ENCODE results near the gene PHF2.

The PHF2 gene

GRCh38 chr9:93693129-93693528, 116.7 kb downstream of the PHF2 start:
- H3K27me3 ChIP-seq: no peaks in the 10 kb centered on the region

GRCh38 chr9:93697352-93698139, 121.2 kb downstream of the PHF2 start:
- H3K27ac ChIP-seq: no peak overlapping the region; a peak in 1 of 22 replicates
- no peak for TF ChIP-seq Cebpa-rat (IDR thresholded peaks at IDR 0.05)
- peak overlapping the region in 5 of 11 experiments; percentile 75 to 84 (median 82); a peak in 2 of 22 replicates for H3K4me2 ChIP-seq
- no peaks in the 10 kb centered on the region for H4K20me1 ChIP-seq
- no peaks in the 10 kb centered on the region for H3K36me3 ChIP-seq
- no peak overlapping the region for H3K4me3 ChIP-seq
- H3K9ac ChIP-seq: no peak overlapping the region
- H3K9me3 ChIP-seq (replicated peaks in 1 of 11): peaks cover 22 to 48% (median 40%) of the 10 kb centered on the region in 11 experiments
- H3K4me1 ChIP-seq: peaks cover 9 to 30% (median 27%) of the 10 kb centered on the region in 10 experiments
- no peaks in the 10 kb centered on the region for H3K27me3 ChIP-seq

More at GRCh38 chr9:93693129-93693528, 116.7 kb downstream of the PHF2 start:
- H3K27ac ChIP-seq: no peak overlapping the region
- H3K4me3 ChIP-seq: no peak overlapping the region
- no peaks in the 10 kb centered on the region for H4K20me1 ChIP-seq
- H3K9me3 ChIP-seq (replicated peaks in 1 of 11): peaks cover 36 to 57% (median 49%) of the 10 kb centered on the region in 11 experiments
- H3K4me2 ChIP-seq: no peak overlapping the region
- H3K9ac ChIP-seq: no peak overlapping the region
- no peaks in the 10 kb centered on the region for H3K36me3 ChIP-seq
- H3K4me1 ChIP-seq: peaks cover 0 to 6% (median 2%) of the 10 kb centered on the region in 10 experiments; a peak in 6 of 20 replicates
- TF ChIP-seq Cebpa-rat (IDR thresholded peaks at IDR 0.05): no peak

GRCh38 chr9:93698140-93698908, 121.9 kb downstream of the PHF2 start:
- peak overlapping the region in 1 of 11 experiments; percentile 21; a peak in 2 of 22 replicates for H3K27ac ChIP-seq
- H3K4me3 ChIP-seq: no peak overlapping the region
- H3K9ac ChIP-seq: no peak overlapping the region
- TF ChIP-seq Cebpa-rat (IDR thresholded peaks at IDR 0.05): no peak
- no peaks in the 10 kb centered on the region for H3K27me3 ChIP-seq
- H3K4me1 ChIP-seq: peaks cover 9 to 30% (median 27%) of the 10 kb centered on the region in 10 experiments
- H3K9me3 ChIP-seq (replicated peaks in 1 of 11): peaks cover 24 to 49% (median 42%) of the 10 kb centered on the region in 11 experiments
- H4K20me1 ChIP-seq: no peaks in the 10 kb centered on the region
- peak overlapping the region in 7 of 11 experiments; percentile 75 to 84 (median 82); a peak in 10 of 22 replicates for H3K4me2 ChIP-seq
- H3K36me3 ChIP-seq: no peaks in the 10 kb centered on the region

GRCh38 chr9:93699650-93700049, 123.3 kb downstream of the PHF2 start:
- Histone ChIP-seq H3K27me3 (no peaks in the 10 kb centered on the region), H3K4me1 (peaks cover 9 to 30% (median 27%) of the 10 kb centered on the region in 10 experiments), H3K36me3 (no peaks in the 10 kb centered on the region), H3K9ac (peak overlapping the region in 5 of 11 experiments; percentile 10 to 50 (median 34); a peak in 6 of 22 replicates), H3K4me3 (peak overlapping the region in 2 of 10 experiments; percentile 17 to 22; a peak in 2 of 20 replicates), H3K4me2 (peak overlapping the region; percentile 36 to 84 (median 75)), H4K20me1 (no peaks in the 10 kb centered on the region), H3K27ac (peak overlapping the region in 8 of 11 experiments; percentile 31 to 75 (median 49); a peak in 13 of 22 replicates), H3K9me3 (replicated peaks in 1 of 11) (peaks cover 36 to 62% (median 54%) of the 10 kb centered on the region in 11 experiments)
- TF ChIP-seq Cebpa-rat (IDR thresholded peaks at IDR 0.05): no peak

- H3K9ac ChIP-seq: no peak overlapping the region
These were observed 125.3 kb downstream of the PHF2 start for GRCh38 chr9:93701494-93702218.

GRCh38 chr9:93702261-93702660, 125.9 kb downstream of the PHF2 start:
- peaks cover 29 to 58% (median 45%) of the 10 kb centered on the region in 11 experiments for H3K9me3 ChIP-seq (replicated peaks in 1 of 11)
- H3K4me1 ChIP-seq: peaks cover 9 to 30% (median 27%) of the 10 kb centered on the region in 10 experiments
- no peak overlapping the region for H3K4me2 ChIP-seq
- no peak overlapping the region for H3K27ac ChIP-seq
- no peaks in the 10 kb centered on the region for H4K20me1 ChIP-seq
- no peaks in the 10 kb centered on the region for H3K27me3 ChIP-seq
- no peaks in the 10 kb centered on the region for H3K36me3 ChIP-seq
- H3K4me3 ChIP-seq: no peak overlapping the region
- TF ChIP-seq Cebpa-rat (IDR thresholded peaks at IDR 0.05): no peak
- no peak overlapping the region for H3K9ac ChIP-seq

More at GRCh38 chr9:93701494-93702218, 125.3 kb downstream of the PHF2 start:
- no peaks in the 10 kb centered on the region for H3K36me3 ChIP-seq
- H3K9me3 ChIP-seq (replicated peaks in 1 of 11): peaks cover 29 to 57% (median 47%) of the 10 kb centered on the region in 11 experiments
- H3K4me2 ChIP-seq: no peak overlapping the region
- H3K4me3 ChIP-seq: no peak overlapping the region
- peaks cover 9 to 30% (median 27%) of the 10 kb centered on the region in 10 experiments for H3K4me1 ChIP-seq
- no peaks in the 10 kb centered on the region for H4K20me1 ChIP-seq
- no peaks in the 10 kb centered on the region for H3K27me3 ChIP-seq
- no peak overlapping the region for H3K27ac ChIP-seq
- TF ChIP-seq Cebpa-rat (IDR thresholded peaks at IDR 0.05): no peak

GRCh38 chr9:93708289-93708986, 132.1 kb downstream of the PHF2 start:
- no peak overlapping the region for H3K4me3 ChIP-seq
- H4K20me1 ChIP-seq: no peaks in the 10 kb centered on the region
- no peak for TF ChIP-seq Cebpa-rat (IDR thresholded peaks at IDR 0.05)
- 0 out of 22 replicates have a peak overlapping the region, but pooled peaks of 1 of the 11 experiments have one; percentile 17 for H3K4me2 ChIP-seq
- peaks cover 11 to 29% (median 20%) of the 10 kb centered on the region in 11 experiments for H3K9me3 ChIP-seq (replicated peaks in 1 of 11)
- no peaks in the 10 kb centered on the region for H3K27me3 ChIP-seq
- peaks cover 5 to 14% (median 11%) of the 10 kb centered on the region in 10 experiments; a peak in 19 of 20 replicates for H3K4me1 ChIP-seq
- H3K27ac ChIP-seq: no peak overlapping the region
- no peaks in the 10 kb centered on the region for H3K36me3 ChIP-seq
- no peak overlapping the region for H3K9ac ChIP-seq

GRCh38 chr9:93708987-93709302, 132.6 kb downstream of the PHF2 start:
- TF ChIP-seq Cebpa-rat (IDR thresholded peaks at IDR 0.05): no peak
- H3K36me3 ChIP-seq: no peaks in the 10 kb centered on the region
- H3K4me3 ChIP-seq: no peak overlapping the region
- peaks cover 10 to 19% (median 15%) of the 10 kb centered on the region in 10 experiments; a peak in 19 of 20 replicates for H3K4me1 ChIP-seq
- no peaks in the 10 kb centered on the region for H3K27me3 ChIP-seq
- H3K9ac ChIP-seq: no peak overlapping the region
- peaks cover 6 to 24% (median 14%) of the 10 kb centered on the region in 11 experiments for H3K9me3 ChIP-seq (replicated peaks in 1 of 11)
- no peaks in the 10 kb centered on the region for H4K20me1 ChIP-seq
- 0 out of 22 replicates have a peak overlapping the region, but pooled peaks of 1 of the 11 experiments have one; percentile 17 for H3K4me2 ChIP-seq
- no peak overlapping the region for H3K27ac ChIP-seq

Measured in BLaER1 treated with 17β-estradiol and CSF1 and Interleukin-3, amounts not matched to agents 10 nM and 100 nM (cell line).